ENCODE measurements around the gene HMCES. TPM values are rescaled to one million over a fixed set of nuclear protein-coding genes. Genes with fewer than 3 reads are reported as not detected.

HMCES gene
- total and polyA plus RNA-seq, 10 donors = 16.1 to 60.7 (median 30.4) TPM

DNA sequence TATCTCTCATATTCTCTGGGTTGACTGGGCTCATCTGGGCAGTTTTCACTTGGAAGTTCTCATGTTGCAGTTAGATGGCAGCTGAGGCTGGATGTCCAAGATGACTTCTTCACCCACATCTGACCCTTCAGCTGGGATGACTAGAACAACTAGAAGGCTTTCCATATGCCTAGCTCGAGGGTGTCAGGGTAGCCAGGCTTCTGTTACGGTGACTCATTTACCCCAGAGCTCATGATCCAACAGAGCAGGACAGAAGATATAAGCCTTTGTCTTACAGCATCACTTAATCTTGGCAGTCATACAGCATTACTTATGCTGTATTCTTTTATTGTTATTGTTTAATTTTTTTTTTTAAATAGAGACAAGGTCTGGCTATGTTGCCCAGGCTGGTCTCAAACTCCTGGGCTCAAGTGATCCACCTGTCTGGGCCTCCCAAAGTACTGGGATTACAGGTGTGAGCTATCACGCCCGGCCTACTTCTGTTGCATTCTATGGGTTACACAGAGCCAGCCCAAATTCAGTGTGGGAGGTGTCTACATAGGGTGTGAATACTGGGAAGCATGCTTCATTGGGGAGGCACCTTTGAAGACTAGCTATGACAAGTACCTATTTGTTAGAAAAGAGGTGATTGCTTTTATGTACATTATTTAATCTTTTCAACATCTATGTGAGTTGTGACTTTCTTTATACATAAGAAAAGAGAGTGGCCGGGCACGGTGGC, 10.7 kb downstream of the HMCES start:
- Histone ChIP-seq H3K27ac (no peak overlapping the region), H3K4me3 (no peak overlapping the region), H3K4me1 (peaks cover 0 to 7% (median 0%) of the 10 kb centered on the region in 6 donors), H3K9me3 (no peaks in the 10 kb centered on the region), H3K36me3 (peaks cover 0 to 92% (median 40%) of the 10 kb centered on the region in 6 donors), H3K27me3 (replicated peaks in 1 of 7) (no peaks in the 10 kb centered on the region)
- no peak for DNase-seq
- intact Hi-C loops (cut with DNase I; ENCODE audit: low total_unique reads) = no loop called here
- TF ChIP-seq POLR2AphosphoS5 (IDR thresholded peaks at IDR 0.05) = no peak
- TF ChIP-seq POLR2A (IDR thresholded peaks at IDR 0.05) = no peak
- TF ChIP-seq, protein P1, sequence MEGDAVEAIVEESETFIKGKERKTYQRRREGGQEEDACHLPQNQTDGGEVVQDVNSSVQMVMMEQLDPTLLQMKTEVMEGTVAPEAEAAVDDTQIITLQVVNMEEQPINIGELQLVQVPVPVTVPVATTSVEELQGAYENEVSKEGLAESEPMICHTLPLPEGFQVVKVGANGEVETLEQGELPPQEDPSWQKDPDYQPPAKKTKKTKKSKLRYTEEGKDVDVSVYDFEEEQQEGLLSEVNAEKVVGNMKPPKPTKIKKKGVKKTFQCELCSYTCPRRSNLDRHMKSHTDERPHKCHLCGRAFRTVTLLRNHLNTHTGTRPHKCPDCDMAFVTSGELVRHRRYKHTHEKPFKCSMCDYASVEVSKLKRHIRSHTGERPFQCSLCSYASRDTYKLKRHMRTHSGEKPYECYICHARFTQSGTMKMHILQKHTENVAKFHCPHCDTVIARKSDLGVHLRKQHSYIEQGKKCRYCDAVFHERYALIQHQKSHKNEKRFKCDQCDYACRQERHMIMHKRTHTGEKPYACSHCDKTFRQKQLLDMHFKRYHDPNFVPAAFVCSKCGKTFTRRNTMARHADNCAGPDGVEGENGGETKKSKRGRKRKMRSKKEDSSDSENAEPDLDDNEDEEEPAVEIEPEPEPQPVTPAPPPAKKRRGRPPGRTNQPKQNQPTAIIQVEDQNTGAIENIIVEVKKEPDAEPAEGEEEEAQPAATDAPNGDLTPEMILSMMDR (IDR thresholded peaks at IDR 0.05 in 8 of 11, conservative IDR thresholded peaks at IDR 0.05 in 3 of 11) = no peak
- WGBS, 5 donors = 88 to 98% (median 93%) methylated on average over 6 of the region's 6 CpGs

DNA sequence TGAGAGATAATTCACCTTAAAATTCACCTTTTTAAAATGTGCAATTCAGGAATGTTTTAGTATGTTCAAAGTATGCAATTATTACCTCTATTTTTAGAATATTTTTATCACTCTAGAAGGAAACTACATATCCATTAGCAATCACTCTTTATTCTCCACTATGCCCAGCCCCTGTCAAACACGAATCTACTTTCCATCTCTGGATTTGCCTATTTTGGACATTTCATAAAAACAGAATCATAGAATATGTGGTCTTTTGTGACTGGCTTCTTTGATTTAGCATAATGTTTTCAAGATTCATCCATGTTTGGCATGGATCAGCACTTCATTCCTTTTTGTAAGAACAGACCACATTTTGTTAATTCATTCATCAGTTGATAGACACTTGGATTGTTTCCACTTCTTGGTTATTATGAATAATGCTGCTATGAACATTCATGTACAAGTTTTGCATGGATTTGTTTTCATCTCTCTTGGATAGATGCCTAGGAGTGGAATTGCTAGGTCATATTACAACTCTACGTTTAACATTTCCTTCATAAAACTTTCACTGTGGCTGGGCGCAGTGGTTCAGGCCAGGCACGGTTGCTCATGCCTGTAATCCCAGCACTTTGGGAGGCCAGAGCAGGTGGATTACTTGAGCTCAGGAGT, 12.7 kb downstream of the HMCES start:
- TF ChIP-seq, protein P1 (IDR thresholded peaks at IDR 0.05 in 8 of 11, conservative IDR thresholded peaks at IDR 0.05 in 3 of 11) = no peak
- TF ChIP-seq POLR2A (IDR thresholded peaks at IDR 0.05) (no peak), POLR2AphosphoS5 (IDR thresholded peaks at IDR 0.05) (no peak)
- no peaks in the 10 kb centered on the region for H3K9me3 ChIP-seq
- H3K36me3 ChIP-seq = peaks cover 0 to 100% (median 45%) of the 10 kb centered on the region in 6 donors
- WGBS, 5 donors = 83 to 90% (median 88%) methylated on average over 4 of the region's 4 CpGs
- no peak for DNase-seq
- intact Hi-C loops (cut with DNase I; ENCODE audit: low total_unique reads) = no loop called here
- H3K27ac ChIP-seq = no peak overlapping the region
- H3K4me1 ChIP-seq = no peaks in the 10 kb centered on the region
- H3K27me3 ChIP-seq (replicated peaks in 1 of 7) = no peaks in the 10 kb centered on the region
- H3K4me3 ChIP-seq = no peak overlapping the region

DNA sequence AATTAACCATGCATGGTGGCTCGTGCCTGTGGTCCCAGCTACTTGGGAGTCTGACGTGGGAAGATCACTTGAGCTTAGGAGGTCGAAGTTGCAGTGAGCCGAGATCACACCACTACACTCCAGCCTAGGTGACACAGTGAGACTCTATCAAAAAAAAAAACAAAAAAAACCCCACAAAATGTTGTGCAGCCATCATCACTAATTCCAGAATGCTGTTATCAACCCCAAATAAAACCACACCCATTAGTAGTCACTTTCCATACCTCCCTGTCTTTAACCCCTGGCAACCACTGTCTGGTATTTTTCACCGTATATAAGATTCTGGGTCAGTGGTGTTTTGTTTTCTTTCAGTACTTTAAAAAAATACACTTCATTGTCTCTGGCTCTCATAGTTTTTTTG, 16.6 kb downstream of the HMCES start:
- Histone ChIP-seq H3K27me3 (replicated peaks in 1 of 7) (no peaks in the 10 kb centered on the region), H3K4me3 (no peak overlapping the region), H3K27ac (no peak overlapping the region), H3K9me3 (no peaks in the 10 kb centered on the region), H3K36me3 (peaks cover 0 to 100% (median 62%) of the 10 kb centered on the region in 6 donors), H3K4me1 (no peaks in the 10 kb centered on the region)
- intact Hi-C loops (cut with DNase I; ENCODE audit: low total_unique reads) = no loop called here
- 84 to 94% (median 90%) methylated on average over 5 of the region's 5 CpGs for WGBS, 5 donors
- DNase-seq = no peak
- TF ChIP-seq POLR2AphosphoS5 (IDR thresholded peaks at IDR 0.05) (no peak), POLR2A (IDR thresholded peaks at IDR 0.05) (no peak)
- TF ChIP-seq, protein P1 (IDR thresholded peaks at IDR 0.05 in 8 of 11, conservative IDR thresholded peaks at IDR 0.05 in 3 of 11) = no peak

Measured in spleen (tissue), 11 donors.